ENCODE results near the gene ALG9. TPM values are rescaled to one million over a fixed set of nuclear protein-coding genes. Genes with fewer than 3 reads are reported as not detected.

ALG9 gene
- total RNA-seq, 1 donor from 2014 or later: 16.8 TPM

DNA sequence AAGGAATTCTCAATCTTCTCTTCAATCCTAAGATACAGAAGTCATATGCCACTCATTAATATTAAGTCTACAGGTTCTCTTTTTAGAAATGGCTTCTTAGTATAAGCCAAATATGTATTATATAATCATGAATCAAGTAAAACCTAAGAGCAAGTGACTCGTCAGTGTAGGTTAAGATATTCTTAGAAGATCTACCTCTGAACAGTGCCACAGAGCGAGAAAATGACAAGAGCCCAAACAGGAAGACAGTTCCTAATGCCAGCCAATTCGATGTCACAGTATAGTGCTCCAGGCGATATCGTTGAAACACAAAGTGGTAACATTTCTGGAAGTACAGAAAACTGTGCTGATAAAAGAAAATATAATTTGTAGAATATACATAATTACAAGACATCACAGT, 33.3 kb downstream of the ALG9 start:
- H3K4me3 ChIP-seq: no peak overlapping the region
- H3K9me3 ChIP-seq: no peaks in the 10 kb centered on the region
- no peak for DNase-seq (ENCODE audit: low spot score in 2 of 2)
- peaks cover 36 to 37% of the 10 kb centered on the region in 2 donors for H3K36me3 ChIP-seq
- TF ChIP-seq, protein P1, sequence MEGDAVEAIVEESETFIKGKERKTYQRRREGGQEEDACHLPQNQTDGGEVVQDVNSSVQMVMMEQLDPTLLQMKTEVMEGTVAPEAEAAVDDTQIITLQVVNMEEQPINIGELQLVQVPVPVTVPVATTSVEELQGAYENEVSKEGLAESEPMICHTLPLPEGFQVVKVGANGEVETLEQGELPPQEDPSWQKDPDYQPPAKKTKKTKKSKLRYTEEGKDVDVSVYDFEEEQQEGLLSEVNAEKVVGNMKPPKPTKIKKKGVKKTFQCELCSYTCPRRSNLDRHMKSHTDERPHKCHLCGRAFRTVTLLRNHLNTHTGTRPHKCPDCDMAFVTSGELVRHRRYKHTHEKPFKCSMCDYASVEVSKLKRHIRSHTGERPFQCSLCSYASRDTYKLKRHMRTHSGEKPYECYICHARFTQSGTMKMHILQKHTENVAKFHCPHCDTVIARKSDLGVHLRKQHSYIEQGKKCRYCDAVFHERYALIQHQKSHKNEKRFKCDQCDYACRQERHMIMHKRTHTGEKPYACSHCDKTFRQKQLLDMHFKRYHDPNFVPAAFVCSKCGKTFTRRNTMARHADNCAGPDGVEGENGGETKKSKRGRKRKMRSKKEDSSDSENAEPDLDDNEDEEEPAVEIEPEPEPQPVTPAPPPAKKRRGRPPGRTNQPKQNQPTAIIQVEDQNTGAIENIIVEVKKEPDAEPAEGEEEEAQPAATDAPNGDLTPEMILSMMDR (IDR thresholded peaks at IDR 0.05): no peak
- H3K27ac ChIP-seq: no peak overlapping the region
- intact Hi-C loops (cut with DNase I): no loop called here
- peaks cover 0 to 2% of the 10 kb centered on the region in 2 donors for H3K4me1 ChIP-seq
- H3K27me3 ChIP-seq: no peaks in the 10 kb centered on the region

DNA sequence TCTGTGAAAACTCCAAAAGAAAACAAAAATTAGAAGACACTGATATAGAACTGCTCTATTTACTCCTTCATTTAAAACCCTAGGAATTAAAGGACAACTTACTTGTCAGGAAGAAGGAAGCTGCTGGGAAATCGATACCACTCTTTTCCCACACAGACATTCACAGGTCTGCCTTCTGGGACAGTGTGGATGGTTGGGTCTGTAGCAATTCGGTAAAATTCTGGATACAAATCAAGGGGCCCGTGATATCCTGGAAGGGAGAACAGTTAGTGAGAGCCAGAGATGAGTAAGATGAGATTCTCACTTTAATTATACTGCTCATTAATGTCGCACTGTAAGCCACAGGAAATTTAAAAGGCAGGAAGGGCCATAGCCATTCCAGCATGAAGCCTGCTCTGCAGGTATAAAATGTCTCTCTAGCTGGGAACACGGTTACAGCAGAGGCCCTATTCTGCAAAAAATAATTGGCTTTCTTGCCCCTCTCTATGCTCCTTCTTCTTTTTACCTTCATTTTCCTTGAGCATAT, 34.0 kb downstream of the ALG9 start:
- H3K27me3 ChIP-seq: no peaks in the 10 kb centered on the region
- no peak for DNase-seq (ENCODE audit: low spot score in 2 of 2)
- no peaks in the 10 kb centered on the region for H3K9me3 ChIP-seq
- peaks cover 0 to 2% of the 10 kb centered on the region in 2 donors for H3K4me1 ChIP-seq
- peaks cover 36 to 39% of the 10 kb centered on the region in 2 donors for H3K36me3 ChIP-seq
- H3K27ac ChIP-seq: no peak overlapping the region
- TF ChIP-seq, protein P1 (IDR thresholded peaks at IDR 0.05): no peak
- no peak overlapping the region for H3K4me3 ChIP-seq
- intact Hi-C loops (cut with DNase I): no loop called here

DNA sequence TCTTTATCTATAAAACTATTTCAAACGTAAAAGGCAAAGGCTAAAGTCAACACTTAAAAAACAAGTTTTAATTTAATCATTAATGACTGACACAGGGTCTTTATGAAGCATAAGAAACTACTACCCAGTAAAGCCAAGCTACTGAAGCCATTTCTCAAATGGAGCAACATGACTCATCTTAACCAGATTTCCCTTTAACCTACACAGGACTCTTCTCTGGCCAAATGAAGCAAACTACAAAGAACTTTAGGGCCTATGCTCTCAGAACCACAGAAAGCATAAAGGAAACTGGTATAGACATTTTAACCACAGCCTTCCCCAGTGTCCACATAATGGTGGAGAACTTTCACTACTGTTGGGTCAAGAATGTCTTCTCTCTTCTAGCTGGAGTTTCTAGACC, 34.7 kb downstream of the ALG9 start:
- Histone ChIP-seq H3K4me3 (no peak overlapping the region), H3K36me3 (peaks cover 36 to 42% of the 10 kb centered on the region in 2 donors), H3K4me1 (peaks cover 0 to 2% of the 10 kb centered on the region in 2 donors), H3K27me3 (no peaks in the 10 kb centered on the region), H3K9me3 (no peaks in the 10 kb centered on the region), H3K27ac (no peak overlapping the region)
- DNase-seq (ENCODE audit: low spot score in 2 of 2): no peak
- TF ChIP-seq, protein P1 (IDR thresholded peaks at IDR 0.05): no peak
- intact Hi-C loops (cut with DNase I): no loop called here

DNA sequence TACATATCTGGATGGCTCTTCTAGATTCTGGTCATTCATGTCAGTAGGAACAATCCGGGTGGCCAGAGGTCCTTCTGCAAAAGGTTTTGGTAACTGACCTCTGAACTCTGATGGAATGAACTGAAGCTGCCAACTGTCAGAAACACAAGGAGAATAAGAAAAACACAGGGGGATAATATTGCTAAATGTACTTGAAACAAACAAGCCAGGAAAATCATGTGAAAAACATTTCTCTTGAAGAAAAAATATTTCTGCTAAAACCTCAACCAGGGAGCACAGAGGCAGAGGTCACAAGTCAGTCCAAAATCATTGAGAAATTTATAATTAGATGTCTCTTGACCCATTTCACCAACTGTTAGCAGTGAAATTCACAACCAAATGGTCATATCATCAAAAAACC, 35.2 kb downstream of the ALG9 start:
- Histone ChIP-seq H3K36me3 (peaks cover 38 to 44% of the 10 kb centered on the region in 2 donors), H3K9me3 (no peaks in the 10 kb centered on the region), H3K27me3 (no peaks in the 10 kb centered on the region), H3K4me3 (no peak overlapping the region), H3K27ac (no peak overlapping the region), H3K4me1 (peaks cover 0 to under 1% of the 10 kb centered on the region in 2 donors)
- TF ChIP-seq, protein P1 (IDR thresholded peaks at IDR 0.05): no peak
- intact Hi-C loops (cut with DNase I): no loop called here
- no peak for DNase-seq (ENCODE audit: low spot score in 2 of 2)

DNA sequence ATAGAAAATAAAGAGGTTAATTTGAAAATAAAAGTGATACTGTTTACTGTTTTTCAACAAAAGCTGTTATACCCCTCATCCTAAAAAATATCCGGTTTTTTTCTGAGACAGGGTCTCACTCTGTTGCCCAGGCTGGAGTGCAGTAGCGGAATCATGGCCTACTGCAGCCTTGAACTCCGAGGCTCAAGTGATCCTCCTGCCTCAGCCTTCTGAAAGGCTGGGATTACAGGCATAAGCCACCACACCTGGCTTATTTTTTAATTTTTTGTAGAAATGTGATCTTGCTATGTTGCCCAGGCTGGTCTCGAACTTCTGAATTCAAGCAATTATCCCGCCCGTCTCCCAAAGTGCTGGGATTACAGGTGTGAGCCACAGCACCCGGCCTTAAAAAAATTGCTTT, 35.7 kb downstream of the ALG9 start:
- intact Hi-C loops (cut with DNase I): no loop called here
- Histone ChIP-seq H3K9me3 (no peaks in the 10 kb centered on the region), H3K4me1 (no peaks in the 10 kb centered on the region), H3K4me3 (no peak overlapping the region), H3K27me3 (no peaks in the 10 kb centered on the region), H3K36me3 (peaks cover 42 to 48% of the 10 kb centered on the region in 2 donors), H3K27ac (no peak overlapping the region)
- TF ChIP-seq, protein P1 (IDR thresholded peaks at IDR 0.05): no peak
- DNase-seq (ENCODE audit: low spot score in 2 of 2): no peak

Measured in ascending aorta (tissue), 2 donors.